A673 (cell line): ENCODE measurements around the gene HLCS.

Experiments
- EZH2 ChIP-seq: fragments of 200-600 bp; sonication (generic); IDR thresholded peaks from 2 replicates; pipeline ENCODE4 v1.6.1; 2017; ENCODE audit warnings: borderline replicate concordance, low read depth, mild to moderate bottlenecking, mixed read lengths, antibody characterized with exemption, low read length; ENCODE audit not compliant: poor library complexity, severe bottlenecking
- TF ChIP-seq, protein P1 (sequence below): fragments of 300-800, 200-600 bp; sonication (generic); conservative IDR thresholded peaks from 2 replicates; pipeline ENCODE4 v1.5.1; 2017; ENCODE audit warnings: low read depth, mild to moderate bottlenecking, antibody characterized with exemption, low read length, moderate library complexity, mixed read lengths

DNA sequence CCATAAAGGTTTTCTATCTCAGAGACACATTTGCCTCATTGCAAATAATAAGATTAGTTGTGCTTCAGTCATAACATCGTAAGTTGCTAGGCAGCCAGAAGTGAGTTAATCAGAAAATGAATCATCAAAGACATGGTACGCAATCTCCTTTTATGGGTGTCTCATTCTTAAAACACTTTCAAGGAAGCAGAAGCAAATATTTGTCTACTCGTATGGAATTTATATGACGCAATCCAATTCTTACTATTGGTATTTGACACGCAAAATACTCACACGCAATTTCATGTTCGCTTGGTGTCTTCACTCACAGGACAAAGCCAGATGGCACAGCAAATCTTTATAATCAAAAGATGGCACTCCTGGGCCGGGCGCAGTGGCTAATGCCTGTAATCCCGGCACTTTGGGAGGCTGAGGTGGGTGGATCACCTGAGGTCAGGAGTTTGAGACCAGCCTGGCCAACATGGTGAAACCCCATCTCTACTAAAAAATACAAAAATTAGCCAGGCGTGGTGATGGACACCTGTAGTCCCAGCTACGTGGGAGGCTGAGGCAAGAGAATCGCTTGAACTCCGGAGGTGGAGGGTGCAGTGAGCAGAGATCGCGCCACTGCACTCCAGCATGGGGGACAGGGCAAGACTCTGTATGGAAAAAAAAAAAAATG is 56.4 kb downstream of the HLCS start:
- TF ChIP-seq, protein P1, sequence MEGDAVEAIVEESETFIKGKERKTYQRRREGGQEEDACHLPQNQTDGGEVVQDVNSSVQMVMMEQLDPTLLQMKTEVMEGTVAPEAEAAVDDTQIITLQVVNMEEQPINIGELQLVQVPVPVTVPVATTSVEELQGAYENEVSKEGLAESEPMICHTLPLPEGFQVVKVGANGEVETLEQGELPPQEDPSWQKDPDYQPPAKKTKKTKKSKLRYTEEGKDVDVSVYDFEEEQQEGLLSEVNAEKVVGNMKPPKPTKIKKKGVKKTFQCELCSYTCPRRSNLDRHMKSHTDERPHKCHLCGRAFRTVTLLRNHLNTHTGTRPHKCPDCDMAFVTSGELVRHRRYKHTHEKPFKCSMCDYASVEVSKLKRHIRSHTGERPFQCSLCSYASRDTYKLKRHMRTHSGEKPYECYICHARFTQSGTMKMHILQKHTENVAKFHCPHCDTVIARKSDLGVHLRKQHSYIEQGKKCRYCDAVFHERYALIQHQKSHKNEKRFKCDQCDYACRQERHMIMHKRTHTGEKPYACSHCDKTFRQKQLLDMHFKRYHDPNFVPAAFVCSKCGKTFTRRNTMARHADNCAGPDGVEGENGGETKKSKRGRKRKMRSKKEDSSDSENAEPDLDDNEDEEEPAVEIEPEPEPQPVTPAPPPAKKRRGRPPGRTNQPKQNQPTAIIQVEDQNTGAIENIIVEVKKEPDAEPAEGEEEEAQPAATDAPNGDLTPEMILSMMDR, result no peak
- TF ChIP-seq EZH2, result no peak
